ENCODE measurements around the gene HPRT1.
A peak's percentile ranks its signal among the peaks of the same experiment; 100 is the strongest.

The HPRT1 gene

GRCh38 chrX:134484039-134484438, 24.1 kb downstream of the HPRT1 start:
- no peak overlapping the region for H3K4me3 ChIP-seq (ENCODE audit: low read depth, low read length)
- TF ChIP-seq CTCF (conservative IDR thresholded peaks at IDR 0.05; ENCODE audit: low read depth, low read length) = peak; percentile 48
- DNase-seq (ENCODE audit: low read depth) = peak; percentile 75

- H3K4me3 ChIP-seq (ENCODE audit: low read depth, low read length) = no peak overlapping the region
- DNase-seq (ENCODE audit: low read depth) = no peak
- no peak for TF ChIP-seq CTCF (conservative IDR thresholded peaks at IDR 0.05; ENCODE audit: low read depth, low read length)
These were observed 42.0 kb downstream of the HPRT1 start for GRCh38 chrX:134501941-134502340.

- TF ChIP-seq CTCF (conservative IDR thresholded peaks at IDR 0.05; ENCODE audit: low read depth, low read length) = no peak
- no peak overlapping the region for H3K4me3 ChIP-seq (ENCODE audit: low read depth, low read length)
- no peak for DNase-seq (ENCODE audit: low read depth)
These were observed 42.7 kb downstream of the HPRT1 start for GRCh38 chrX:134502686-134503085.

GRCh38 chrX:134512566-134512965, 52.6 kb downstream of the HPRT1 start:
- peak; percentile 83 for DNase-seq (ENCODE audit: low read depth)
- TF ChIP-seq CTCF (conservative IDR thresholded peaks at IDR 0.05; ENCODE audit: low read depth, low read length) = no peak
- no peak overlapping the region for H3K4me3 ChIP-seq (ENCODE audit: low read depth, low read length)

GRCh38 chrX:134513091-134513490, 53.1 kb downstream of the HPRT1 start:
- DNase-seq (ENCODE audit: low read depth) = no peak
- H3K4me3 ChIP-seq (ENCODE audit: low read depth, low read length) = no peak overlapping the region
- no peak for TF ChIP-seq CTCF (conservative IDR thresholded peaks at IDR 0.05; ENCODE audit: low read depth, low read length)

- H3K4me3 ChIP-seq (ENCODE audit: low read depth, low read length) = no peak overlapping the region
- peak; percentile 81 for DNase-seq (ENCODE audit: low read depth)
- TF ChIP-seq CTCF (conservative IDR thresholded peaks at IDR 0.05; ENCODE audit: low read depth, low read length) = peak; percentile 81
These were observed 61.0 kb downstream of the HPRT1 start for GRCh38 chrX:134520860-134521390.

- H3K4me3 ChIP-seq (ENCODE audit: low read depth, low read length) = no peak overlapping the region
- DNase-seq (ENCODE audit: low read depth) = no peak
- TF ChIP-seq CTCF (conservative IDR thresholded peaks at IDR 0.05; ENCODE audit: low read depth, low read length) = no peak
These were observed 64.2 kb downstream of the HPRT1 start for GRCh38 chrX:134524181-134524580.
